GM18870 (cell line): ENCODE results near the gene RMI1.
A peak's percentile ranks its signal among the peaks of the same experiment; 100 is the strongest.
"Not testable (repeated sequence)": the region's sequence is repeated elsewhere in the genome, so short reads cannot be mapped to it uniquely, and the experiment has no call there.

Experiments used
- ATAC-seq: cut with Tn5 transposase; IDR thresholded peaks from one replicate; pipeline ENCODE4 v1.9.1; 2021; ENCODE audit warnings: moderate library complexity; ENCODE audit not compliant: unreplicated experiment

The RMI1 gene

GRCh38 chr9:84002344-84002743, 21.7 kb downstream of the RMI1 start:
- ATAC-seq = peak; percentile 80

GRCh38 chr9:84003246-84003645, 22.6 kb downstream of the RMI1 start:
- ATAC-seq = no peak

- no peak for ATAC-seq
Measured at GRCh38 chr9:84007662-84008061, 27.1 kb downstream of the RMI1 start.

- ATAC-seq = no peak
Measured at GRCh38 chr9:84024041-84024575, 43.5 kb downstream of the RMI1 start.

- no peak for ATAC-seq
Measured at GRCh38 chr9:84027201-84027600, 46.6 kb downstream of the RMI1 start.

- ATAC-seq = no peak
Measured at GRCh38 chr9:84031534-84031933, 50.9 kb downstream of the RMI1 start.

- not testable (repeated sequence) for ATAC-seq
Measured at GRCh38 chr9:84041857-84042256, 61.3 kb downstream of the RMI1 start.

GRCh38 chr9:84045481-84046097, 65.0 kb downstream of the RMI1 start:
- no peak for ATAC-seq
